ENCODE results near the gene B4GALT2. TPM values are rescaled to one million over a fixed set of nuclear protein-coding genes. Genes with fewer than 3 reads are reported as not detected.
A peak's percentile ranks its signal among the peaks of the same experiment; 100 is the strongest.

B4GALT2 gene
- total and polyA plus RNA-seq, 10 of the 15 experiments (the other 5 are each of a cell fraction or from before 2014, with no cell fraction given): 0.98 to 61.0 (median 23.4) TPM

- no peak for TF ChIP-seq REST (IDR thresholded peaks at IDR 0.05; ENCODE audit: low read depth, low read length)
- TF ChIP-seq STAT3 (IDR thresholded peaks at IDR 0.05; ENCODE audit: low read depth, low read length): no peak
- no peak for TF ChIP-seq E2F4 (IDR thresholded peaks at IDR 0.05; ENCODE audit: low read depth, low read length)
- peak; percentile 85 for TF ChIP-seq SPI1 (IDR thresholded peaks at IDR 0.05; ENCODE audit: borderline replicate concordance, insufficient read depth, low read depth, low read length)
- no peak for TF ChIP-seq SUPT20H (IDR thresholded peaks at IDR 0.05; ENCODE audit: borderline replicate concordance, control insufficient read depth, low read depth, low read length)
- no peak for TF ChIP-seq TARDBP (IDR thresholded peaks at IDR 0.05; ENCODE audit: borderline replicate concordance)
- TF ChIP-seq KAT2A (conservative IDR thresholded peaks at IDR 0.05; ENCODE audit: control insufficient read depth, low read depth, low read length): no peak
- 0 out of 2 replicates have a peak, but pooled peaks have one; percentile 28 for TF ChIP-seq MLLT1 (IDR thresholded peaks at IDR 0.05)
- peak; percentile 17; the same call in 1 of the 2 replicates for TF ChIP-seq MXI1 (IDR thresholded peaks at IDR 0.05; ENCODE audit: low read depth, low read length)
- no peak for TF ChIP-seq STAT1 (conservative IDR thresholded peaks at IDR 0.05)
- TF ChIP-seq RUNX3 (IDR thresholded peaks at IDR 0.05; ENCODE audit: low read length): peak; percentile 21; the same call in 1 of the 2 replicates
- no peak for TF ChIP-seq ZNF687 (IDR thresholded peaks at IDR 0.05)
- TF ChIP-seq TCF7 (IDR thresholded peaks at IDR 0.05; ENCODE audit: borderline replicate concordance): no peak; the same call in 1 of the 2 replicates
- no peak for TF ChIP-seq ZZZ3 (IDR thresholded peaks at IDR 0.05; ENCODE audit: control insufficient read depth, insufficient read length, low read depth)
- TF ChIP-seq BACH1 (IDR thresholded peaks at IDR 0.05; ENCODE audit: borderline replicate concordance): no peak
- no peak for TF ChIP-seq YBX1 (IDR thresholded peaks at IDR 0.05)
- no peak for TF ChIP-seq ZSCAN29 (IDR thresholded peaks at IDR 0.05)
- TF ChIP-seq SRF (IDR thresholded peaks at IDR 0.05; ENCODE audit: low read depth in 2 of 2, low read length in 2 of 2): no peak
- no peak for TF ChIP-seq BMI1 (IDR thresholded peaks at IDR 0.05; ENCODE audit: borderline replicate concordance)
- TF ChIP-seq NFXL1 (IDR thresholded peaks at IDR 0.05; ENCODE audit: borderline replicate concordance): no peak
Observed at GRCh38 chr1:43975249-43975961, 3.6 kb upstream of the B4GALT2 start (continued).

Measured in GM12878 (cell line).